Measurements from ENCODE around the gene LZTR1. TPM values are rescaled to one million over a fixed set of nuclear protein-coding genes. Genes with fewer than 3 reads are reported as not detected.

Gene LZTR1
- total and polyA plus RNA-seq, 4 donors: 7.9 to 32.5 (median 13.2) TPM

DNA sequence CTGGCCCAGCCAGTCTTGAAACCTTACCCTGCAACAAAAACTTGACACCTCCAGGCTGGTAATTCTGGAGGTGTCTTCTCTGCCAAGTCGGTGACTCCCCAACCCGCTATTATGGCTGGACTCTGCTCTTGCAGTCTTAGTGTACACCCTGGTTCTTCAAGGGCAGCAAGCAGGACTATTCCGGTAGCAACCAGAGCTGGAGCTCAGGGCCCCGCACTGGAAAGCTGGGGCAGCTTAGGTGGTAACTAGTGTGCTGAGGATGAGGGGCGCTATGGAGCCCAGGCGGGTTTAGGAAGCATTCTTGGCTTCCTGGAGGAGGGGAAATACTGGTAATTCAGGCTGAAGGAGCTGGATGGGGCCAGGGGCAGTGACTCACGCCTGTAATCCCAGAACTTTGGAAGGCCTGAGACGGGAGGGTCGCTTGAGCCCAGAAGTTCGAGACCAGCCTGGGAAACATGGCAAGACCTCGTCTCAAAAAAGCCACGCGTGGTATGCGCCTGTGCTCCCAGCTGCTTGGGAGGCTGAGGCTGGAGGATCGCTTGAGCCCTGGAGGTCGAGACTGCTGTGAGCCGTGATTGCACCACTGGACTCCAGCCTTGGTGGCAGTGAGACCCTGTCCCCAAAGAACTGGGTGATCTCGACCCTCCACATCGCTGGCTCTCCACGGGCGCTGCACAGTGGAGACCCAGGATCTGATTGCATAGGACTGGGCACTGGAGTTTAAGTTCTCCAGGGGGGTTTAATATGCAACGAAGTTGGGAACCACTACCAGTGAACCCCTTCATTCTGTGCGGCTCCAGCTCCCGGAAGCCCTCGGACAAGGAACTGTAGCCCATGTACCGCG is 25.6 kb upstream of the LZTR1 start (continued):
- TF ChIP-seq RXRA (IDR thresholded peaks at IDR 0.05) (no peak), TAF1 (conservative IDR thresholded peaks at IDR 0.05) (no peak), RAD21 (IDR thresholded peaks at IDR 0.05) (no peak)
- TF ChIP-seq, protein P1, sequence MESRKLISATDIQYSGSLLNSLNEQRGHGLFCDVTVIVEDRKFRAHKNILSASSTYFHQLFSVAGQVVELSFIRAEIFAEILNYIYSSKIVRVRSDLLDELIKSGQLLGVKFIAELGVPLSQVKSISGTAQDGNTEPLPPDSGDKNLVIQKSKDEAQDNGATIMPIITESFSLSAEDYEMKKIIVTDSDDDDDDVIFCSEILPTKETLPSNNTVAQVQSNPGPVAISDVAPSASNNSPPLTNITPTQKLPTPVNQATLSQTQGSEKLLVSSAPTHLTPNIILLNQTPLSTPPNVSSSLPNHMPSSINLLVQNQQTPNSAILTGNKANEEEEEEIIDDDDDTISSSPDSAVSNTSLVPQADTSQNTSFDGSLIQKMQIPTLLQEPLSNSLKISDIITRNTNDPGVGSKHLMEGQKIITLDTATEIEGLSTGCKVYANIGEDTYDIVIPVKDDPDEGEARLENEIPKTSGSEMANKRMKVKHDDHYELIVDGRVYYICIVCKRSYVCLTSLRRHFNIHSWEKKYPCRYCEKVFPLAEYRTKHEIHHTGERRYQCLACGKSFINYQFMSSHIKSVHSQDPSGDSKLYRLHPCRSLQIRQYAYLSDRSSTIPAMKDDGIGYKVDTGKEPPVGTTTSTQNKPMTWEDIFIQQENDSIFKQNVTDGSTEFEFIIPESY (IDR thresholded peaks at IDR 0.05): no peak
- TF ChIP-seq, protein P2, sequence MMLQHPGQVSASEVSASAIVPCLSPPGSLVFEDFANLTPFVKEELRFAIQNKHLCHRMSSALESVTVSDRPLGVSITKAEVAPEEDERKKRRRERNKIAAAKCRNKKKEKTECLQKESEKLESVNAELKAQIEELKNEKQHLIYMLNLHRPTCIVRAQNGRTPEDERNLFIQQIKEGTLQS (IDR thresholded peaks at IDR 0.05): no peak

DNA sequence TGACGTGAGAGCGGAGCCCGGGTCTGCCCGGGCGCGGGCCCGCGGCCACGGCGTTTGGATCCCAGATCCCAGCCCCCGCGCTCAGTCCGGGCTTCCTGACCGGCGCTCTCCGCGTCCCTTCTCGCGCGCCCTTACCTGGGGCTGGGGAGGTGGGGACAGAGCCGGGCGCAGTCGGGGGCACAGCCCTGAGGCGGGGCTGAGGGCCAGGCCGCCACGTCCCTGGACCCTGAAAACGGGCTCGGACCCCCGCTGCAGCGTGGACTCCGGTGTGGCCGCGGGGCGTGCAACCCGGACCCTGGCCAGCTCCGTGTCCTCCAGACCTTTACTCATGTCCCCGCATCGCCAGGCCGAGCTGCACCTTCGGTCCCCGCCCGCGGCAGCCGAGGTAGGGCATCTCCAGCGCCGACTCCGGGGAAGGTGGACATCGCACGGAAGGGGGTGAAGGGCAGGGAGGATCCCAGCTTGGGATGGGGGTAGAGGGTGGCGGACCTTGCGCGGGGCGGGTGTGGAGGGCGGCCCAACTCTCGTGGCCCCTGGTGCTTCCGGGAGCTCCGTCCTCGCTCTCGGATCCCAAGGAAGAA is 24.9 kb upstream of the LZTR1 start:
- WGBS: under 1% methylated on average over 59 of the region's 59 CpGs
- no peaks in the 10 kb centered on the region for H3K9me3 ChIP-seq (ENCODE audit: control insufficient read depth in 4 of 4, low read length in 3 of 4)
- TF ChIP-seq NR2F2 (IDR thresholded peaks at IDR 0.05): no peak
- no peak for TF ChIP-seq EGR1 (IDR thresholded peaks at IDR 0.05; ENCODE audit: low read depth in 2 of 2)
- TF ChIP-seq, protein P3, sequence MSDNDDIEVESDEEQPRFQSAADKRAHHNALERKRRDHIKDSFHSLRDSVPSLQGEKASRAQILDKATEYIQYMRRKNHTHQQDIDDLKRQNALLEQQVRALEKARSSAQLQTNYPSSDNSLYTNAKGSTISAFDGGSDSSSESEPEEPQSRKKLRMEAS (IDR thresholded peaks at IDR 0.05): no peak
- no peaks in the 10 kb centered on the region for H3K27me3 ChIP-seq (ENCODE audit: control insufficient read depth in 4 of 4, insufficient read depth in 4 of 4, low read length in 3 of 4)
- H3K4me3 ChIP-seq (ENCODE audit: low read depth in 1 of 3, low read length in 3 of 3): peak overlapping the region; percentile 40 to 61 (median 41)
- H3K27ac ChIP-seq (ENCODE audit: low read depth in 1 of 2, low read length in 2 of 2): no peak overlapping the region
- no peak overlapping the region for H3K9ac ChIP-seq (ENCODE audit: low read depth in 1 of 2, low read length in 2 of 2)
- H3K4me1 ChIP-seq (ENCODE audit: control insufficient read depth in 4 of 4, insufficient read depth in 4 of 4, low read length in 3 of 4): peaks cover 11 to 47% (median 31%) of the 10 kb centered on the region in 4 donors
- H3K36me3 ChIP-seq (ENCODE audit: control insufficient read depth in 4 of 4, insufficient read depth in 3 of 4, low read depth in 1 of 4, low read length in 3 of 4): no peaks in the 10 kb centered on the region
- peak; percentile 46 for DNase-seq (ENCODE audit: low spot score)

DNA sequence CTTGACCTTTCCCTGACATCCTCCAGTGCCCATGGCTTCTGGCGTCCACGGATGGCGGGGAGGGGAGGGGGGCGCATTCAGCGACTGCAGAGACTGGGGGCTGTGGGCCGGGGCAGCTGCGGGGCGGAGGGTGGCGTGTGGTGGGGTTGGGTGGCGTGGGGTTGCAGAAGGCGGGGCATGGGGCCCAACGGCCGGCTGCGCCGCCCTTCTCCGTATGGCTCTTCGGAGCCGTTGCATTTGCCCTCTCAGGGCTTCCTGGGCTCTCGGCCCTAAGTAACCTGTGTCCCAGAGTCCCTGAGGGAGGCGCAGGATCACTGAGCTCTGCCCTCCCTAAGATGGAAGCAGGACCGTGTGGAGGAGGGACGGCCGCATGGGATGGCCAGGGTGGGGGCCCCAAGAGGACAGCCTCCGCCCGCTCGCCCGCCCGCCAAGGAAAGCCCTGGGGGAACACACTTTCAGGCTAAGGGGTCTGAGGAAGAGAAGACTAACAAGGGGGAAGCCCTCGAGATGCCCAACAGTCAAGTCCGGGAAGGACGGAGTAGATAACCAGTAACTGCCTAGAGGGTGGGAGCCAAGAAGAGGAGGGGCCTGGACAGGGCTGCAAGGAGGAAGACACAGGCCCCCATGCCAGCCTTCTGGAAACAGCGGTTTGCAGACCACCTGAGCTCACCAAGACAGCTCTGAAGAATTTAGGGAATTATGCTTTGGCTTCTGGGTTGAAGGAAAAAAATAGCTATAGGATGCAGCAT is 24.2 kb upstream of the LZTR1 start:
- Histone ChIP-seq H3K9ac (ENCODE audit: low read depth in 1 of 2, low read length in 2 of 2) (no peak overlapping the region), H3K27me3 (ENCODE audit: control insufficient read depth in 4 of 4, insufficient read depth in 4 of 4, low read length in 3 of 4) (no peaks in the 10 kb centered on the region), H3K4me1 (ENCODE audit: control insufficient read depth in 4 of 4, insufficient read depth in 4 of 4, low read length in 3 of 4) (peaks cover 11 to 40% (median 24%) of the 10 kb centered on the region in 4 donors), H3K36me3 (ENCODE audit: control insufficient read depth in 4 of 4, insufficient read depth in 3 of 4, low read depth in 1 of 4, low read length in 3 of 4) (no peaks in the 10 kb centered on the region), H3K27ac (ENCODE audit: low read depth in 1 of 2, low read length in 2 of 2) (no peak overlapping the region), H3K4me3 (ENCODE audit: low read depth in 1 of 3, low read length in 3 of 3) (peak overlapping the region; percentile 40 to 61 (median 41)), H3K9me3 (ENCODE audit: control insufficient read depth in 4 of 4, low read length in 3 of 4) (no peaks in the 10 kb centered on the region)
- DNase-seq (ENCODE audit: low spot score): peak; percentile 44
- WGBS: 30% methylated on average over 32 of the region's 32 CpGs
- TF ChIP-seq JUND (IDR thresholded peaks at IDR 0.05) (no peak), YY1 (IDR thresholded peaks at IDR 0.05) (no peak), FOXA2 (IDR thresholded peaks at IDR 0.05) (no peak), HNF4A (conservative IDR thresholded peaks at IDR 0.05) (no peak), TAF1 (conservative IDR thresholded peaks at IDR 0.05) (no peak), RXRA (IDR thresholded peaks at IDR 0.05) (no peak), GABPA (IDR thresholded peaks at IDR 0.05 in 1 of 2, conservative IDR thresholded peaks at IDR 0.05 in 1 of 2) (no peak), RAD21 (IDR thresholded peaks at IDR 0.05) (no peak), SP1 (IDR thresholded peaks at IDR 0.05) (no peak), EGR1 (IDR thresholded peaks at IDR 0.05; ENCODE audit: low read depth in 2 of 2) (no peak), HNF4G (IDR thresholded peaks at IDR 0.05) (no peak)
- TF ChIP-seq, protein P2 (IDR thresholded peaks at IDR 0.05): no peak
- TF ChIP-seq, protein P4, sequence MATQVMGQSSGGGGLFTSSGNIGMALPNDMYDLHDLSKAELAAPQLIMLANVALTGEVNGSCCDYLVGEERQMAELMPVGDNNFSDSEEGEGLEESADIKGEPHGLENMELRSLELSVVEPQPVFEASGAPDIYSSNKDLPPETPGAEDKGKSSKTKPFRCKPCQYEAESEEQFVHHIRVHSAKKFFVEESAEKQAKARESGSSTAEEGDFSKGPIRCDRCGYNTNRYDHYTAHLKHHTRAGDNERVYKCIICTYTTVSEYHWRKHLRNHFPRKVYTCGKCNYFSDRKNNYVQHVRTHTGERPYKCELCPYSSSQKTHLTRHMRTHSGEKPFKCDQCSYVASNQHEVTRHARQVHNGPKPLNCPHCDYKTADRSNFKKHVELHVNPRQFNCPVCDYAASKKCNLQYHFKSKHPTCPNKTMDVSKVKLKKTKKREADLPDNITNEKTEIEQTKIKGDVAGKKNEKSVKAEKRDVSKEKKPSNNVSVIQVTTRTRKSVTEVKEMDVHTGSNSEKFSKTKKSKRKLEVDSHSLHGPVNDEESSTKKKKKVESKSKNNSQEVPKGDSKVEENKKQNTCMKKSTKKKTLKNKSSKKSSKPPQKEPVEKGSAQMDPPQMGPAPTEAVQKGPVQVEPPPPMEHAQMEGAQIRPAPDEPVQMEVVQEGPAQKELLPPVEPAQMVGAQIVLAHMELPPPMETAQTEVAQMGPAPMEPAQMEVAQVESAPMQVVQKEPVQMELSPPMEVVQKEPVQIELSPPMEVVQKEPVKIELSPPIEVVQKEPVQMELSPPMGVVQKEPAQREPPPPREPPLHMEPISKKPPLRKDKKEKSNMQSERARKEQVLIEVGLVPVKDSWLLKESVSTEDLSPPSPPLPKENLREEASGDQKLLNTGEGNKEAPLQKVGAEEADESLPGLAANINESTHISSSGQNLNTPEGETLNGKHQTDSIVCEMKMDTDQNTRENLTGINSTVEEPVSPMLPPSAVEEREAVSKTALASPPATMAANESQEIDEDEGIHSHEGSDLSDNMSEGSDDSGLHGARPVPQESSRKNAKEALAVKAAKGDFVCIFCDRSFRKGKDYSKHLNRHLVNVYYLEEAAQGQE (IDR thresholded peaks at IDR 0.05): no peak
- TF ChIP-seq, protein P1 (IDR thresholded peaks at IDR 0.05): no peak
- TF ChIP-seq, protein P3 (IDR thresholded peaks at IDR 0.05): no peak

Measured in liver (tissue), 9 donors.